ENCODE measurements around the gene ADARB2. TPM values are rescaled to one million over a fixed set of nuclear protein-coding genes. Genes with fewer than 3 reads are reported as not detected.

Gene ADARB2
- total and polyA plus RNA-seq, 2 experiments from 2014 or later, result 0.13 to 0.48 TPM

DNA sequence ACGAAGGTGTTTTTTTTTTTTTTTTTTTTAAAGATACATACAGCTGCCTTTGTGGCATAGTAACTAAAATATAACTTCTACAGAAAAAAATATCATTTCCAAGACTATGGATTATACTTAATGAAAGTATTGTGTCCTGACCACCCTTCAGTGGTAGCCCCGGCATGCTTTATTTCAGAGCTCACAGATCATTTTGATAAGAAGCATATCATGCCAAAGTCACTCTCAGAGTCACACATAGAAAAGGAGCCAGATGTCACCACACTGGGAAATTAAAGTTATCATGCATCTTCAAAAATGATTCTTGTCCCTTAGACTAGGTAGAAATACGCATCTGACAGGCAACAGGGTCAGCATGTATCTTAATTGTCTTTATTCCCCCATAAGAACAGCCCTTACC lies 3.0 kb downstream of the ADARB2 start:
- Histone ChIP-seq H3K9me2 (replicated peaks; ENCODE audit: insufficient read depth) (no peaks in the 10 kb centered on the region), H3K4me3 (no peak overlapping the region), H2AFZ (no peak overlapping the region), H3K36me3 (replicated peaks; ENCODE audit: insufficient read depth, low read depth) (no peaks in the 10 kb centered on the region), H3K4me2 (no peak overlapping the region), H3K79me2 (no peaks in the 10 kb centered on the region), H3K9me3 (ENCODE audit: low read depth) (no peaks in the 10 kb centered on the region), H3K4me1 (ENCODE audit: insufficient read depth) (peaks cover 9% of the 10 kb centered on the region), H4K20me1 (ENCODE audit: insufficient read depth, poor library complexity, severe bottlenecking) (no peaks in the 10 kb centered on the region), H3K27ac (no peak overlapping the region), H3K27me3 (peaks cover 97% of the 10 kb centered on the region)
- no peak for TF ChIP-seq CTCF (IDR thresholded peaks at IDR 0.05; ENCODE audit: poor library complexity)
- no peak for TF ChIP-seq EZH2phosphoT487 (IDR thresholded peaks at IDR 0.05; ENCODE audit: low read depth, severe bottlenecking, unreplicated experiment)
- TF ChIP-seq EZH2 (IDR thresholded peaks at IDR 0.05; ENCODE audit: borderline replicate concordance), result no peak
- WGBS (ENCODE audit: low lambda C conversion rate, missing lambda C conversion rate), result 82% methylated on average over 3 of the region's 3 CpGs
- no peak for DNase-seq (ENCODE audit: low spot score)

DNA sequence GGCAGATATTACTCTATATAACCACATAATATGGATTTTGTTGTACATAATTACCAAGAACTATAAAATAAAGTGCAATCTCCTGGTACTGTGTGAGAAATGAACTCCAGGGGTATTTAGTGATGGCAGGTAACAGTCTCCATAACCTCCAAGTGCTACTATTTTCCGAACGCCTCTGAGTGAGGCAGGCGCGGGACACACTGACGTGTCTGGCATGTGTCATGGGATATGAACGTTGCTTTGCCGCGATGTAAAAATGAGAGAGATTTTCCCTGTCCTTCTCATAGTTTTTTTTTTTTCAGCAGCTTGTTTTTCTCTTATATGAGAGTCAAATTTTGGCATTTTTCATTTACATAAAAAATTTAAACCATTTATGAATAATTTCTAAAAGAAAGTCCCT lies 3.6 kb downstream of the ADARB2 start:
- 86% methylated on average over 8 of the region's 8 CpGs for WGBS (ENCODE audit: low lambda C conversion rate, missing lambda C conversion rate)
- Histone ChIP-seq H3K27ac (no peak overlapping the region), H3K27me3 (peaks cover 96% of the 10 kb centered on the region), H3K36me3 (replicated peaks; ENCODE audit: insufficient read depth, low read depth) (no peaks in the 10 kb centered on the region), H3K4me2 (no peak overlapping the region), H3K4me3 (no peak overlapping the region), H4K20me1 (ENCODE audit: insufficient read depth, poor library complexity, severe bottlenecking) (no peaks in the 10 kb centered on the region), H3K9me2 (replicated peaks; ENCODE audit: insufficient read depth) (no peaks in the 10 kb centered on the region), H3K4me1 (ENCODE audit: insufficient read depth) (peaks cover 9% of the 10 kb centered on the region), H3K9me3 (ENCODE audit: low read depth) (no peaks in the 10 kb centered on the region), H2AFZ (no peak overlapping the region), H3K79me2 (no peaks in the 10 kb centered on the region)
- no peak for DNase-seq (ENCODE audit: low spot score)
- no peak for TF ChIP-seq CTCF (IDR thresholded peaks at IDR 0.05; ENCODE audit: poor library complexity)
- TF ChIP-seq EZH2phosphoT487 (IDR thresholded peaks at IDR 0.05; ENCODE audit: low read depth, severe bottlenecking, unreplicated experiment), result no peak
- no peak for TF ChIP-seq EZH2 (IDR thresholded peaks at IDR 0.05; ENCODE audit: borderline replicate concordance)

- Histone ChIP-seq H2AFZ (no peak overlapping the region), H3K9me2 (replicated peaks; ENCODE audit: insufficient read depth) (no peaks in the 10 kb centered on the region), H4K20me1 (ENCODE audit: insufficient read depth, poor library complexity, severe bottlenecking) (no peaks in the 10 kb centered on the region), H3K4me1 (ENCODE audit: insufficient read depth) (peaks cover 9% of the 10 kb centered on the region), H3K79me2 (no peaks in the 10 kb centered on the region), H3K4me3 (no peak overlapping the region), H3K36me3 (replicated peaks; ENCODE audit: insufficient read depth, low read depth) (no peaks in the 10 kb centered on the region), H3K27me3 (peaks cover 87% of the 10 kb centered on the region), H3K27ac (no peak overlapping the region), H3K4me2 (no peak overlapping the region), H3K9me3 (ENCODE audit: low read depth) (no peaks in the 10 kb centered on the region)
- TF ChIP-seq CTCF (IDR thresholded peaks at IDR 0.05; ENCODE audit: poor library complexity) (no peak), EZH2 (IDR thresholded peaks at IDR 0.05; ENCODE audit: borderline replicate concordance) (no peak), EZH2phosphoT487 (IDR thresholded peaks at IDR 0.05; ENCODE audit: low read depth, severe bottlenecking, unreplicated experiment) (no peak)
- no peak for DNase-seq (ENCODE audit: low spot score)
- WGBS (ENCODE audit: low lambda C conversion rate, missing lambda C conversion rate), result 46% methylated on average over 17 of the region's 17 CpGs
These were observed 4.7 kb downstream of the ADARB2 start for GRCh38 chr10:1732564-1732996.

DNA sequence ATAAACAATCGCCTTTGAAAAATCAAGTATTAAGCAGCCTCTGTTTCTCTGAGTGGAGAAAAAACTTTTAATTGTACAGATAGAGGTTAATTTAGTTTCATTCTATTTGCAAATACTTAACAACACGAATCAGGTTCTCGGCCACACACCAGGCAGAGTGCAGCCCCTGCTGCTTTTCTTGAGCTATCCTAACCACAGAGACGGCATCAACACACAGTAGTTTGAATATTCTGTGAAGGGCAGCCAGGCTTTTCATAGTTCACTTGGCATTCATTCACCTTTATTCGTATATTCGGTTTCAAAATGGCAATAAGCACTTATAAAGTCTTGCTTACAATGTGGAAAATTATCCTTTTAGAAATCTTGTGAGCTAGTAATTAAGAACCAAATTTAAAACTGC lies 5.7 kb downstream of the ADARB2 start:
- Histone ChIP-seq H3K36me3 (replicated peaks; ENCODE audit: insufficient read depth, low read depth) (no peaks in the 10 kb centered on the region), H3K79me2 (no peaks in the 10 kb centered on the region), H3K4me2 (no peak overlapping the region), H3K9me3 (ENCODE audit: low read depth) (no peaks in the 10 kb centered on the region), H3K27ac (no peak overlapping the region), H3K4me1 (ENCODE audit: insufficient read depth) (peaks cover 4% of the 10 kb centered on the region), H3K9me2 (replicated peaks; ENCODE audit: insufficient read depth) (no peaks in the 10 kb centered on the region), H3K4me3 (no peak overlapping the region), H2AFZ (no peak overlapping the region), H4K20me1 (ENCODE audit: insufficient read depth, poor library complexity, severe bottlenecking) (no peaks in the 10 kb centered on the region), H3K27me3 (peaks cover 79% of the 10 kb centered on the region)
- 72% methylated on average over 6 of the region's 6 CpGs for WGBS (ENCODE audit: low lambda C conversion rate, missing lambda C conversion rate)
- no peak for DNase-seq (ENCODE audit: low spot score)
- TF ChIP-seq CTCF (IDR thresholded peaks at IDR 0.05; ENCODE audit: poor library complexity) (no peak), EZH2phosphoT487 (IDR thresholded peaks at IDR 0.05; ENCODE audit: low read depth, severe bottlenecking, unreplicated experiment) (no peak), EZH2 (IDR thresholded peaks at IDR 0.05; ENCODE audit: borderline replicate concordance) (no peak)

Measured in hepatocyte (in vitro differentiated cells).